GM12892 (cell line): Measurements from ENCODE around the gene FXYD4.

Experiments
- DNase-seq: peaks from one replicate; pipeline ENCODE4 v3.0.0; 2011; ENCODE audit not compliant: insufficient read length
- FAIRE-seq: peaks from 2 replicates; lab custom pipeline; 2011; peaks lifted over from hg19 to GRCh38; lab: Jason Lieb, UNC
- POLR2A ChIP-seq: IDR thresholded peaks from 2 replicates; pipeline ENCODE4 v1.6.1; 2011; ENCODE audit warnings: low read depth, low read length, control low read depth
- POLR2AphosphoS5 ChIP-seq: IDR thresholded peaks from 2 replicates; pipeline ENCODE4 v1.6.1; 2011; ENCODE audit warnings: low read depth, low read length, control low read depth
- TAF1 ChIP-seq: IDR thresholded peaks from 2 replicates; pipeline ENCODE4 v1.6.1; 2011; ENCODE audit warnings: low read depth, mild to moderate bottlenecking, control low read depth, low read length, borderline replicate concordance

Gene FXYD4

GRCh38 chr10:43402880-43403452, 31.5 kb downstream of the FXYD4 start:
- FAIRE-seq, result no peak
- DNase-seq, result no peak
- TF ChIP-seq TAF1 (no peak), POLR2A (no peak), POLR2AphosphoS5 (no peak)

GRCh38 chr10:43403911-43404703, 32.7 kb downstream of the FXYD4 start:
- DNase-seq (no peak), FAIRE-seq (no peak)
- no peak for TF ChIP-seq POLR2A
- TF ChIP-seq TAF1, result no peak
- TF ChIP-seq POLR2AphosphoS5, result no peak; the same call in 1 of the 2 replicates

GRCh38 chr10:43404704-43405084, 33.3 kb downstream of the FXYD4 start:
- no peak for TF ChIP-seq POLR2A
- no peak for TF ChIP-seq TAF1
- 0 out of 2 replicates have a peak, but pooled peaks have one; percentile 23 for TF ChIP-seq POLR2AphosphoS5
- FAIRE-seq (no peak), DNase-seq (no peak)

GRCh38 chr10:43407148-43407575, 35.7 kb downstream of the FXYD4 start:
- DNase-seq, result peak; percentile 31
- FAIRE-seq, result peak; percentile 53
- TF ChIP-seq POLR2AphosphoS5, result no peak
- no peak; the same call in 1 of the 2 replicates for TF ChIP-seq TAF1
- TF ChIP-seq POLR2A, result no peak

- TF ChIP-seq POLR2A, result peak; percentile 97
- TF ChIP-seq POLR2AphosphoS5, result peak; percentile 98
- peak; percentile 89; the same call in 1 of the 2 replicates for TF ChIP-seq TAF1
- FAIRE-seq, result peak; percentile 50
- peak; percentile 73 for DNase-seq
Observed at GRCh38 chr10:43407576-43408330, 36.3 kb downstream of the FXYD4 start.

GRCh38 chr10:43408331-43408709, 36.9 kb downstream of the FXYD4 start:
- DNase-seq (no peak), FAIRE-seq (no peak)
- TF ChIP-seq POLR2A (no peak), POLR2AphosphoS5 (no peak)

- peak; percentile 98 for FAIRE-seq
Observed at GRCh38 chr10:43408710-43409384, 37.4 kb downstream of the FXYD4 start, which contains the start of gene HNRNPF. TSS of gene HNRNPF (minus strand) at chr10:43409186. CDS start at chr10:43387884, 21,302 bp downstream.

GRCh38 chr10:43409385-43410109, 38.1 kb downstream of the FXYD4 start:
- FAIRE-seq (peak; percentile 36), DNase-seq (no peak)
- no peak for TF ChIP-seq POLR2A
- TF ChIP-seq TAF1, result peak; percentile 42; the same call in 1 of the 2 replicates

More at GRCh38 chr10:43408710-43409384, 37.4 kb downstream of the FXYD4 start, which contains the start of gene HNRNPF:
- peak; percentile 83 for DNase-seq
- TF ChIP-seq POLR2AphosphoS5, result peak; percentile 47; the same call in 1 of the 2 replicates
- TF ChIP-seq POLR2A, result peak; percentile 80
- TF ChIP-seq TAF1, result peak; percentile 60; the same call in 1 of the 2 replicates

- no peak for TF ChIP-seq POLR2AphosphoS5
- FAIRE-seq, result no peak
Observed at GRCh38 chr10:43410345-43410744, 38.9 kb downstream of the FXYD4 start.

GRCh38 chr10:43411536-43411935, 40.1 kb downstream of the FXYD4 start:
- DNase-seq (no peak), FAIRE-seq (no peak)
- TF ChIP-seq POLR2AphosphoS5 (no peak), POLR2A (no peak), TAF1 (no peak)

More at GRCh38 chr10:43410345-43410744, 38.9 kb downstream of the FXYD4 start:
- DNase-seq, result no peak

- TF ChIP-seq POLR2A, result no peak
- no peak for TF ChIP-seq TAF1
- no peak for TF ChIP-seq POLR2AphosphoS5
- no peak for DNase-seq
- no peak for FAIRE-seq
Observed at GRCh38 chr10:43415544-43415943, 44.1 kb downstream of the FXYD4 start.
